Thyroid gland (tissue), 4 donors: ENCODE measurements around the gene NUP98.

Experiments
- POLR2A ChIP-seq, 2 donors: fragments of 450-650 bp; IDR thresholded peaks; one replicate each; pipeline ENCODE4 v1.6.1; 2017; ENCODE audit warnings: antibody characterized with exemption in 2 of 2, mild to moderate bottlenecking in 2 of 2, moderate library complexity in 1 of 2
- TF ChIP-seq, protein P1 (sequence below), 6 experiments: fragments of 200-600 bp in 3 of 6; fragments of 450-650 bp in 3 of 6; sonication (generic) in 3 of 6; IDR thresholded peaks; one replicate each; pipeline ENCODE4 v1.5.1; 2016 to 2019; ENCODE audit warnings: antibody characterized with exemption in 6 of 6, mild to moderate bottlenecking in 2 of 6, inconsistent platforms in 1 of 6, moderate library complexity in 1 of 6

DNA sequence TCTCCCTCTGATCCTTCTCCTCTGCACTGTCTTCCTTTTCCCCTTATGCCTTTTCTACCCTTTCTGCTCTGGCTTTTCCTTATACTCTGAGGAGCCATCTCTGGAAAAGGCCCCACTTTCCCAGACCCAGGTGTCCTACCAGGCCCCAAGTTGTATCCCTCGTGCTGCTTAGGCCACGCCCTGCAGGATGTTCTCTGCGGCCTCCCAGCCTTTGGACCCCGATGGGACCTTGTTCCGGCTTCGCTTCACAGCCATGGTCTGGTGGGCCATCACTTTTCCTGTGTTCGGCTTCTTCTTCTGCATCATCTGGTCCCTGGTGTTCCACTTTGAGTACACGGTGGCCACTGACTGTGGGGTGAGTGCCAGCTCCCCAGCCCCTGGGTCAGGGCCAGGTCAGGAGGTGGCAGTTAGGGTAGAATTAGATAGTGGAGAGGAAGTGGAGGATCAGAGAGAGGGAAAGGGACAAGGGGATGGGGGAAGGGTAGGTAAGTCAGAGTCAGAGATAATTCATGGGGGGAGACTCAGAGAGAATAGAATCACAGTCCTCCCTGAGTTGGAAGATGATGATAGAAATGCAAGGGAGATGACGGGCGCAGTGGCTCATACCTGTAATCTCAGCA lies 19.9 kb upstream of the NUP98 start:
- TF ChIP-seq, protein P1, sequence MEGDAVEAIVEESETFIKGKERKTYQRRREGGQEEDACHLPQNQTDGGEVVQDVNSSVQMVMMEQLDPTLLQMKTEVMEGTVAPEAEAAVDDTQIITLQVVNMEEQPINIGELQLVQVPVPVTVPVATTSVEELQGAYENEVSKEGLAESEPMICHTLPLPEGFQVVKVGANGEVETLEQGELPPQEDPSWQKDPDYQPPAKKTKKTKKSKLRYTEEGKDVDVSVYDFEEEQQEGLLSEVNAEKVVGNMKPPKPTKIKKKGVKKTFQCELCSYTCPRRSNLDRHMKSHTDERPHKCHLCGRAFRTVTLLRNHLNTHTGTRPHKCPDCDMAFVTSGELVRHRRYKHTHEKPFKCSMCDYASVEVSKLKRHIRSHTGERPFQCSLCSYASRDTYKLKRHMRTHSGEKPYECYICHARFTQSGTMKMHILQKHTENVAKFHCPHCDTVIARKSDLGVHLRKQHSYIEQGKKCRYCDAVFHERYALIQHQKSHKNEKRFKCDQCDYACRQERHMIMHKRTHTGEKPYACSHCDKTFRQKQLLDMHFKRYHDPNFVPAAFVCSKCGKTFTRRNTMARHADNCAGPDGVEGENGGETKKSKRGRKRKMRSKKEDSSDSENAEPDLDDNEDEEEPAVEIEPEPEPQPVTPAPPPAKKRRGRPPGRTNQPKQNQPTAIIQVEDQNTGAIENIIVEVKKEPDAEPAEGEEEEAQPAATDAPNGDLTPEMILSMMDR (IDR thresholded peaks at IDR 0.05) = no peak
- no peak for TF ChIP-seq POLR2A (IDR thresholded peaks at IDR 0.05)
